ENCODE measurements around the gene LRSAM1.

LRSAM1 gene

GRCh38 chr9:127531676-127532075 lies 80.4 kb downstream of the LRSAM1 start:
- Histone ChIP-seq H3K9me3 (ENCODE audit: insufficient read depth, low read length) (no peaks in the 10 kb centered on the region), H2AFZ (ENCODE audit: low read depth, low read length) (no peak overlapping the region), H3K9ac (ENCODE audit: low read length) (no peak overlapping the region), H3K4me2 (ENCODE audit: low read length) (no peak overlapping the region), H3K4me3 (ENCODE audit: low read length) (no peak overlapping the region), H4K20me1 (ENCODE audit: insufficient read depth, low read length) (no peaks in the 10 kb centered on the region), H3K27me3 (ENCODE audit: low read depth, low read length) (no peaks in the 10 kb centered on the region), H3K4me1 (ENCODE audit: low read length) (no peaks in the 10 kb centered on the region), H3K79me2 (ENCODE audit: low read length) (no peaks in the 10 kb centered on the region), H3K27ac (ENCODE audit: low read length) (no peak overlapping the region), H3K36me3 (replicated peaks; ENCODE audit: low read depth, low read length) (no peaks in the 10 kb centered on the region)
- TF ChIP-seq CTCF (IDR thresholded peaks at IDR 0.05; ENCODE audit: low read depth, low read length) (no peak), EZH2phosphoT487 (IDR thresholded peaks at IDR 0.05; ENCODE audit: low read depth) (no peak)

- H3K4me2 ChIP-seq (ENCODE audit: low read length), result no peak overlapping the region
- no peaks in the 10 kb centered on the region for H4K20me1 ChIP-seq (ENCODE audit: insufficient read depth, low read length)
- H3K36me3 ChIP-seq (replicated peaks; ENCODE audit: low read depth, low read length), result no peaks in the 10 kb centered on the region
- no peaks in the 10 kb centered on the region for H3K27me3 ChIP-seq (ENCODE audit: low read depth, low read length)
- H2AFZ ChIP-seq (ENCODE audit: low read depth, low read length), result no peak overlapping the region
- no peak overlapping the region for H3K4me3 ChIP-seq (ENCODE audit: low read length)
- H3K9ac ChIP-seq (ENCODE audit: low read length), result no peak overlapping the region
- H3K79me2 ChIP-seq (ENCODE audit: low read length), result no peaks in the 10 kb centered on the region
- no peak overlapping the region for H3K27ac ChIP-seq (ENCODE audit: low read length)
- no peak for TF ChIP-seq EZH2phosphoT487 (IDR thresholded peaks at IDR 0.05; ENCODE audit: low read depth)
- no peak for TF ChIP-seq CTCF (IDR thresholded peaks at IDR 0.05; ENCODE audit: low read depth, low read length)
- no peaks in the 10 kb centered on the region for H3K4me1 ChIP-seq (ENCODE audit: low read length)
- no peaks in the 10 kb centered on the region for H3K9me3 ChIP-seq (ENCODE audit: insufficient read depth, low read length)
Measured at GRCh38 chr9:127534250-127534906, 83.1 kb downstream of the LRSAM1 start.

GRCh38 chr9:127534931-127535330 lies 83.6 kb downstream of the LRSAM1 start:
- no peaks in the 10 kb centered on the region for H3K27me3 ChIP-seq (ENCODE audit: low read depth, low read length)
- no peak overlapping the region for H3K9ac ChIP-seq (ENCODE audit: low read length)
- H3K4me3 ChIP-seq (ENCODE audit: low read length), result no peak overlapping the region
- H2AFZ ChIP-seq (ENCODE audit: low read depth, low read length), result no peak overlapping the region
- no peaks in the 10 kb centered on the region for H3K9me3 ChIP-seq (ENCODE audit: insufficient read depth, low read length)
- H3K4me2 ChIP-seq (ENCODE audit: low read length), result no peak overlapping the region
- H3K4me1 ChIP-seq (ENCODE audit: low read length), result no peaks in the 10 kb centered on the region
- no peaks in the 10 kb centered on the region for H3K79me2 ChIP-seq (ENCODE audit: low read length)
- H3K27ac ChIP-seq (ENCODE audit: low read length), result no peak overlapping the region
- no peaks in the 10 kb centered on the region for H4K20me1 ChIP-seq (ENCODE audit: insufficient read depth, low read length)
- TF ChIP-seq CTCF (IDR thresholded peaks at IDR 0.05; ENCODE audit: low read depth, low read length) (no peak), EZH2phosphoT487 (IDR thresholded peaks at IDR 0.05; ENCODE audit: low read depth) (no peak)
- H3K36me3 ChIP-seq (replicated peaks; ENCODE audit: low read depth, low read length), result no peaks in the 10 kb centered on the region

GRCh38 chr9:127535396-127535795 lies 84.1 kb downstream of the LRSAM1 start:
- Histone ChIP-seq H2AFZ (ENCODE audit: low read depth, low read length) (no peak overlapping the region), H3K9ac (ENCODE audit: low read length) (no peak overlapping the region), H3K79me2 (ENCODE audit: low read length) (no peaks in the 10 kb centered on the region), H3K4me3 (ENCODE audit: low read length) (no peak overlapping the region), H3K4me2 (ENCODE audit: low read length) (no peak overlapping the region), H4K20me1 (ENCODE audit: insufficient read depth, low read length) (no peaks in the 10 kb centered on the region), H3K9me3 (ENCODE audit: insufficient read depth, low read length) (no peaks in the 10 kb centered on the region), H3K36me3 (replicated peaks; ENCODE audit: low read depth, low read length) (no peaks in the 10 kb centered on the region), H3K4me1 (ENCODE audit: low read length) (no peaks in the 10 kb centered on the region), H3K27me3 (ENCODE audit: low read depth, low read length) (no peaks in the 10 kb centered on the region), H3K27ac (ENCODE audit: low read length) (no peak overlapping the region)
- no peak for TF ChIP-seq CTCF (IDR thresholded peaks at IDR 0.05; ENCODE audit: low read depth, low read length)
- no peak for TF ChIP-seq EZH2phosphoT487 (IDR thresholded peaks at IDR 0.05; ENCODE audit: low read depth)
